Lung (tissue), 12 donors: ENCODE results near the gene CNTN5. TPM values are rescaled to one million over a fixed set of nuclear protein-coding genes. Genes with fewer than 3 reads are reported as not detected.

Experiments used
- ATAC-seq: fragments of 200-7000 bp; cut with Tn5 transposase; one replicate; pipeline ENCODE4 v1.9.1; 2020; ENCODE audit warnings: moderate number of reproducible peaks; ENCODE audit not compliant: insufficient read depth, low FRiP score
- DNase-seq, 3 donors: peaks; one replicate each; pipeline ENCODE4 v3.0.0-alpha.2; 2013 to 2017
- H3K27ac ChIP-seq, 2 donors: one replicate each; pipeline ENCODE4 v1.5.1; 2013; ENCODE audit warnings: mild to moderate bottlenecking in 2 of 2, moderate library complexity in 2 of 2, control low read depth in 1 of 2, inconsistent platforms in 1 of 2, low read depth in 1 of 2, low read length in 1 of 2
- H3K27me3 ChIP-seq, 3 donors: one replicate each; pipeline ENCODE4 v1.5.1; 2013; ENCODE audit warnings: low read length in 2 of 3; ENCODE audit not compliant: control insufficient read depth in 3 of 3, insufficient read depth in 3 of 3
- H3K36me3 ChIP-seq, 4 donors: one replicate each; pipeline ENCODE4 v1.5.1; 2013; ENCODE audit warnings: low read length in 4 of 4, mild to moderate bottlenecking in 1 of 4, moderate library complexity in 1 of 4; ENCODE audit not compliant: control insufficient read depth in 4 of 4, insufficient read depth in 4 of 4
- H3K4me1 ChIP-seq, 5 donors: one replicate each; pipeline ENCODE4 v1.5.1; 2013; ENCODE audit warnings: low read length in 5 of 5, mild to moderate bottlenecking in 2 of 5, moderate library complexity in 1 of 5; ENCODE audit not compliant: control insufficient read depth in 5 of 5, insufficient read depth in 5 of 5
- H3K4me3 ChIP-seq: one replicate; pipeline ENCODE4 v1.5.1; 2013; ENCODE audit warnings: mild to moderate bottlenecking, control low read depth, moderate library complexity
- H3K9ac ChIP-seq, 2 donors: one replicate each; pipeline ENCODE4 v1.5.1; 2013; ENCODE audit warnings: low read length in 2 of 2, control low read depth in 1 of 2; ENCODE audit not compliant: insufficient read depth in 1 of 2
- H3K9me3 ChIP-seq, 4 donors: one replicate each; pipeline ENCODE4 v1.5.1; 2013; ENCODE audit warnings: low read length in 3 of 4, mild to moderate bottlenecking in 1 of 4, moderate library complexity in 1 of 4; ENCODE audit not compliant: control insufficient read depth in 4 of 4, insufficient read depth in 3 of 4
- CTCF ChIP-seq: IDR thresholded peaks from 2 replicates; pipeline ENCODE4 v1.5.1; 2012; ENCODE audit warnings: mild to moderate bottlenecking; ENCODE audit errors: control extremely low read depth, extremely low read depth
- WGBS, 2 donors: extraction: QIAGEN DNeasy Blood & Tissue Kit; methylation state at CpG; one replicate each; pipeline ENCODE4 v1.1.7; 2013; 5-methylcytosine and 5-hydroxymethylcytosine counted together
- polyA plus RNA-seq, 2 donors: library from polyadenylated mRNA; stranded (reverse); fragments of 200-250 nt; gene quantifications; one replicate each; pipeline ENCODE4 v1.2.1, GENCODE V29; 2013
- total RNA-seq, 2 donors: library from RNA; depleted of rRNA in 1 of 2; stranded (reverse); fragments of >200 nt in 1 of 2; gene quantifications; one replicate each; pipeline ENCODE4 v1.2.1, GENCODE V29; 2014 to 2021
- donor health status: control.
- donor health status: control.
- donor health status: Bipolar disorder and iron deficiency.
- donor health status: healthy.
- donor health status: DM: yes; HTN: yes; CAD: no.

The CNTN5 gene
- total and polyA plus RNA-seq, 4 donors: 0.10 to 0.80 (median 0.44) TPM

GRCh38 chr11:100315946-100316345 is 1295.2 kb downstream of the CNTN5 start:
- no peaks in the 10 kb centered on the region for H3K27me3 ChIP-seq
- H3K4me1 ChIP-seq: no peaks in the 10 kb centered on the region
- ATAC-seq (no peak), DNase-seq (no peak)
- no peak overlapping the region for H3K4me3 ChIP-seq
- no peaks in the 10 kb centered on the region for H3K9me3 ChIP-seq
- H3K27ac ChIP-seq: no peak overlapping the region
- TF ChIP-seq CTCF: no peak
- no peak overlapping the region for H3K9ac ChIP-seq
- WGBS, 2 donors: 91 to 98% methylated on average over 1 of the region's 1 CpG
- H3K36me3 ChIP-seq: no peaks in the 10 kb centered on the region

GRCh38 chr11:100316952-100317351 is 1296.2 kb downstream of the CNTN5 start:
- no peaks in the 10 kb centered on the region for H3K27me3 ChIP-seq
- no peaks in the 10 kb centered on the region for H3K36me3 ChIP-seq
- H3K9me3 ChIP-seq: no peaks in the 10 kb centered on the region
- H3K4me1 ChIP-seq: no peaks in the 10 kb centered on the region
- WGBS, 2 donors: 63 to 74% methylated on average over 3 of the region's 3 CpGs
- H3K9ac ChIP-seq: no peak overlapping the region
- no peak overlapping the region for H3K27ac ChIP-seq
- no peak for DNase-seq
- no peak for TF ChIP-seq CTCF
- ATAC-seq: no peak
- H3K4me3 ChIP-seq: no peak overlapping the region

- no peak for TF ChIP-seq CTCF
- Histone ChIP-seq H3K4me3 (no peak overlapping the region), H3K4me1 (no peaks in the 10 kb centered on the region), H3K9me3 (no peaks in the 10 kb centered on the region), H3K36me3 (no peaks in the 10 kb centered on the region), H3K27ac (no peak overlapping the region), H3K27me3 (no peaks in the 10 kb centered on the region), H3K9ac (no peak overlapping the region)
- ATAC-seq (no peak), DNase-seq (no peak)
- 59 to 76% methylated on average over 3 of the region's 3 CpGs for WGBS, 2 donors
These were observed 1298.9 kb downstream of the CNTN5 start for GRCh38 chr11:100319691-100320090.

GRCh38 chr11:100328626-100329340 is 1308.0 kb downstream of the CNTN5 start:
- no peak for TF ChIP-seq CTCF
- DNase-seq (no peak), ATAC-seq (no peak)
- WGBS, 2 donors: 81 to 84% methylated on average over 4 of the region's 4 CpGs
- Histone ChIP-seq H3K9me3 (peaks cover 0 to 3% (median 0%) of the 10 kb centered on the region in 4 donors), H3K4me3 (no peak overlapping the region), H3K36me3 (no peaks in the 10 kb centered on the region), H3K4me1 (no peaks in the 10 kb centered on the region), H3K9ac (no peak overlapping the region), H3K27ac (no peak overlapping the region), H3K27me3 (no peaks in the 10 kb centered on the region)
